HUES64 (cell line): ENCODE measurements around the gene HOXB8.

ENCODE experiments used
- H3K27ac ChIP-seq: 2 replicates; pipeline ENCODE4 v1.7.0; 2013; ENCODE audit warnings: low read depth, low read length, inconsistent platforms
- H3K27me3 ChIP-seq: 2 replicates; pipeline ENCODE4 v1.6.1; 2013; ENCODE audit warnings: mild to moderate bottlenecking, low read length; ENCODE audit not compliant: insufficient read depth
- H3K36me3 ChIP-seq: 2 replicates; pipeline ENCODE4 v1.6.1; 2013; ENCODE audit warnings: mild to moderate bottlenecking, low read length; ENCODE audit not compliant: insufficient read depth
- H3K4me1 ChIP-seq: 2 replicates; pipeline ENCODE4 v1.6.1; 2013; ENCODE audit warnings: mild to moderate bottlenecking, low read length, moderate library complexity; ENCODE audit not compliant: insufficient read depth
- H3K4me3 ChIP-seq: 2 replicates; pipeline ENCODE4 v1.5.1; 2013; ENCODE audit warnings: mild to moderate bottlenecking, low read length, moderate library complexity
- H3K9ac ChIP-seq: 2 replicates; pipeline ENCODE4 v1.6.1; 2013; ENCODE audit warnings: mild to moderate bottlenecking, low read depth, low read length
- H3K9me3 ChIP-seq: 2 replicates; pipeline ENCODE4 v1.6.1; 2013; ENCODE audit warnings: low read depth, low read length; ENCODE audit not compliant: insufficient read depth
- WGBS: fragments of 150-250, 120-280 bp; methylation state at CpG from one replicate; pipeline ENCODE4 v1.1.7; 2013; ENCODE audit warnings: missing lambda C conversion rate; 5-methylcytosine and 5-hydroxymethylcytosine counted together

The HOXB8 gene

DNA sequence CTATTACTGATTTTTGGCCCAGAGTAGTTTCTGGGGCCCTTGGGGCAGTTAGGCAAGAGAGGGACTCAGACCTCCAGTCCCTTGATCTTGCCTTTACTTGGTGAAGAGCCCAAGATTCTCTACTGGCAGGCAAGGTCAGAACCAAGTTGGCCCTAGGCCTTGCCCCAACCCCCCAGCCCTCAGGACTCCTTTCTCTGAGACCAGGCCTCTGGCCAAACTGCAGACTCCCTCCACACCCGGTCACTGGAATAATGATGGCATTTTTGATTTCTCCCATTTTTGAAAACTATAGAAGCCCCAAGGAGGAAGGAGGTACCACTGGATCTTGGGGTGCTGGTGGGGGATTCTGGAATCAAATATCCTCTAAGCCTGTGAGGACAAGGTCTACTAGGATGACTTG, 29.1 kb upstream of the HOXB8 start:
- Histone ChIP-seq H3K36me3 (no peaks in the 10 kb centered on the region), H3K27ac (no peak overlapping the region), H3K9ac (no peak overlapping the region), H3K4me3 (no peak overlapping the region), H3K9me3 (no peaks in the 10 kb centered on the region), H3K4me1 (peaks cover 5% of the 10 kb centered on the region; the same call in 1 of the 2 replicates), H3K27me3 (peaks cover 100% of the 10 kb centered on the region)
- 60% methylated on average over 1 of the region's 1 CpG for WGBS

DNA sequence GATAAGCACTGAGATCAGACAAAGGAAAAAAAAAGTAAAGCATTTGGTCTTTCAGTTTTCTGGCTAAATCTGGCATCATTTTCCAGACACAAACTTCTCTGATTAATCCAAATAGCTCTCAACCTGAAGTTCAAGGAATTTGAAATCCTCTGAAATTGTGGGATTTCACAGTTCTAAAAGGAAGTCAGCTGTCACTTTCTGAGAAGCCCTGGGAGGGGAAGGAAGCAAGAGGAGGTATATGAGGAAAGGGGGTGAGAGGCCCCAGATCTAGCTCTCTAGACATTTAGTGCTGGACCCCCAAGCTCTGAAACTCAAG, 28.6 kb upstream of the HOXB8 start:
- Histone ChIP-seq H3K4me1 (peaks cover 5% of the 10 kb centered on the region; the same call in 1 of the 2 replicates), H3K27me3 (peaks cover 100% of the 10 kb centered on the region), H3K9ac (no peak overlapping the region), H3K4me3 (no peak overlapping the region), H3K36me3 (no peaks in the 10 kb centered on the region), H3K9me3 (no peaks in the 10 kb centered on the region), H3K27ac (no peak overlapping the region)

DNA sequence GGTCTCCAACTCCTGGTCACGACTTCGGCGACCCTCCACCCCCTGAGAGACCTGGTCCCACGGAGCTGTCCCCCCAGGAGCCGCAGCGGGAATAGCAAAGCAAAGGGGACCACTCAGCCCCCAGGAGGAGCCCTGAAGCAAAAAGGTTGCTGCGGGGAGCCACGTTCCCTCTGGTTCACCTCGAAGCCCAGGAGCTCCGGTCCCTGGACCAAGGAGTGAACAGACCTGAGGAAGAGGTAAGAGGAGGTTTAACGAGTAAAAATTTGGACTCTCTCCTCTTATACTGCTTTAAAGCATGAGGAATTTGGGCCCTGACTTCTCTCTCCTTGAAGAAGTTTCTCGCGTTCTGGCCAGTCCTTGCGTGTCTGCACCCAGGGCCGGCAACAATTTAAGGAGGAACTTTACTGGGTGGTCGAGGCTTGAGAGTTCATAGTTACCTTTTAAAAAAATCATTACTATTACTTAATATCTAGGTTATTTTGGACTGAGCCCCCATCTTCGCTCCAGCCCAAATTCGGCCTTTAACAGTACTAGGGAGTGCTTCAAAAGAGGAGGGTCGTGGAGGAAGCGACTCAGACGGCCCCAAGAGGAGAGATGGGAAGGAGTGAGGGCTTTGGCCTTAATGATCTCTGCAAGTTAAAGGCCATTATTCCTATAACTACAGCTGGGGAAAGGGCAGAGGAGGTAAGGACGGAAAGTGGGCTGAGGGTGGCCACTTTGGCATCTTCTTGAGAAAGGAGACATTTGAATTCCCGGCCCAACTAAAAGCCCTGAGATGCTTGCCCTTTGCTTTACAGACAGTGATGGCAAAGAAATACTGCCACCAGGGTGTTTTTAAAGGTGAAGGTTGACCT, 28.0 kb upstream of the HOXB8 start:
- peaks cover 5% of the 10 kb centered on the region; the same call in 1 of the 2 replicates for H3K4me1 ChIP-seq
- no peaks in the 10 kb centered on the region for H3K9me3 ChIP-seq
- WGBS, result 18% methylated on average over 21 of the region's 23 CpGs
- H3K36me3 ChIP-seq, result no peaks in the 10 kb centered on the region
- H3K27ac ChIP-seq, result no peak overlapping the region
- no peak overlapping the region for H3K9ac ChIP-seq
- no peak overlapping the region for H3K4me3 ChIP-seq
- H3K27me3 ChIP-seq, result peaks cover 100% of the 10 kb centered on the region

DNA sequence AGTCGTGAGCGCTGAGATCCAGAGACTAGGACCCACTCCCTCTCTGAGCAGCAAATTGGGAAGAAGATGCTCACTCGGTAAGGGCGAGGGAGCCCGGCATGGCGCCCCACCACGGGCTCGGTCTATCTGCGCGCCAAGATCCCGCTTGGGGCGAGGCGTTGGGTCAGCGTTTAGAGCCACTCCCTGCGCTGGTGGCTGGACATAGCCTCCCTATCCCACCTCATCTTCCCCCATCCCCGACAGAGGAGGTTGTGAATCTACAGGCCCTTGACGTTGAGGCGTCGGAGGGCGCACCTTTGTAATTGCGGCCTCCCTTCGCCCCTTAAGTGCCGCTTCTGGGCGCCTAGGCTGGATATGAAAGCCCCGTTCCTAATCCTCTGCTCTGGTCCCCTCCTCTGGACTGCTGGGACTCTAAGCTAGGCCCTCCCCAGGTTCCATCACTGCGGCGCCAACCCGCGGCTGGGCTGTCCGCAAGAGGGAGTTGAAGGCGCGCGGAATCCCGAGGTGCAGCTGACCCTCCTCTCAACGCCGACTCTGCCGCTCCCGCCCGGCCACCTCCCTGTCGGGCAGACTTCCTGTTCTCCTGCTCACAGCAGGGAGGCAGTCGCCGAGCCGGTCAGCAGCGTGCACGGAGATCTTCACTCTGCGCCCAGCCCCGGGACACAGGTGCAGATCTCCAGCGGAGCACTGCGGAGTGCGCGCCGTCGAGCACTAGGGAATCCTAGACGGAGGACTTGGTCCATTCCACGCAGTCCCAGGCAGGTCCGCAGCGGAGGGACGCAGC, 27.2 kb upstream of the HOXB8 start:
- 2% methylated on average over 58 of the region's 58 CpGs for WGBS
- Histone ChIP-seq H3K4me1 (peaks cover 5% of the 10 kb centered on the region; the same call in 1 of the 2 replicates), H3K27ac (no peak overlapping the region), H3K27me3 (peaks cover 100% of the 10 kb centered on the region), H3K36me3 (no peaks in the 10 kb centered on the region), H3K9me3 (no peaks in the 10 kb centered on the region), H3K9ac (no peak overlapping the region), H3K4me3 (no peak overlapping the region)

DNA sequence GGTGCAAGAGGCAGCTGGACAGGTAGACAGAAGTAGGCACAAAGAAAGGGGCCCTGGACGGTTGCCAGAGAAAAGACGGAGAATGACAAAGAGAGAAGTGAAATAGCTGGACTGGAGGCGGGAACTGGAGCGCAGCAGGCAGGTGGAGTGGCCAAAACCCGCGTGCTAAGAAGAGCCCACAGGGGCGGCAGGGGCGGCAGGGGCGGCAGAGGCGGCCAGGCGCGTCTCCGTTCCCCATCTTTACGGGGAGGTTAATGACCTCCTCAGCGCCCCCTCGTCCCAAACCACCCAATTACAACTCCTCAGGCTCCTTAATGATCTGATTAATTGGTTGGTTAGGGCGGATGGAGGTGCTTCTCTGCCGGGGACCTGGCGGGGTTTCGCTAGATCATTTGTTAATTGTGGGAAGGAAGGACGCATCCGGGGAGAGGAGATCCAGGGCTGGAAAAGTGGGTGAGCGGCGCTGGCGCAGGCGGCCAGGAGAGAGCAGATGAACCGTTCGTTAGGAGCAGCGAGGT, 26.5 kb upstream of the HOXB8 start:
- Histone ChIP-seq H3K4me3 (no peak overlapping the region), H3K27me3 (peaks cover 100% of the 10 kb centered on the region), H3K36me3 (no peaks in the 10 kb centered on the region), H3K27ac (no peak overlapping the region), H3K9me3 (no peaks in the 10 kb centered on the region), H3K4me1 (peaks cover 5% of the 10 kb centered on the region; the same call in 1 of the 2 replicates), H3K9ac (no peak overlapping the region)
- WGBS, result 5% methylated on average over 27 of the region's 29 CpGs

DNA sequence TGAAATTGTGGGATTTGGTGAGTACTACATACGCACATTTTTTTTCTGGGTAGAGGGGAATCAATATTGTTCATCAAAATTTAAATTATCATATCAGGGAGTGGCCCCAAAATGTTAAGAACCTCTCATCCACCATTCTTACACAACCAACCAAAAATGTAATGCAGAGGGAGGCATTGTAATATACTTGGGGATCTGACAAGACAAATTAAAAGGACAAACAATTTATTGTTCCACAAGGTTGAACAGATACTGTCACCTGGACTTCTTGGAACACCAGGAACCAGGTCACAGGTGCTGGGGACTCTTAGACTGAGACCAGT, 25.7 kb upstream of the HOXB8 start:
- no peak overlapping the region for H3K9ac ChIP-seq
- H3K27me3 ChIP-seq, result peaks cover 100% of the 10 kb centered on the region
- no peaks in the 10 kb centered on the region for H3K36me3 ChIP-seq
- WGBS, result no CpG with 5 or more reads among the region's 1 CpG
- no peak overlapping the region for H3K27ac ChIP-seq
- no peaks in the 10 kb centered on the region for H3K9me3 ChIP-seq
- H3K4me1 ChIP-seq, result no peaks in the 10 kb centered on the region; the same call in 1 of the 2 replicates
- H3K4me3 ChIP-seq, result no peak overlapping the region

DNA sequence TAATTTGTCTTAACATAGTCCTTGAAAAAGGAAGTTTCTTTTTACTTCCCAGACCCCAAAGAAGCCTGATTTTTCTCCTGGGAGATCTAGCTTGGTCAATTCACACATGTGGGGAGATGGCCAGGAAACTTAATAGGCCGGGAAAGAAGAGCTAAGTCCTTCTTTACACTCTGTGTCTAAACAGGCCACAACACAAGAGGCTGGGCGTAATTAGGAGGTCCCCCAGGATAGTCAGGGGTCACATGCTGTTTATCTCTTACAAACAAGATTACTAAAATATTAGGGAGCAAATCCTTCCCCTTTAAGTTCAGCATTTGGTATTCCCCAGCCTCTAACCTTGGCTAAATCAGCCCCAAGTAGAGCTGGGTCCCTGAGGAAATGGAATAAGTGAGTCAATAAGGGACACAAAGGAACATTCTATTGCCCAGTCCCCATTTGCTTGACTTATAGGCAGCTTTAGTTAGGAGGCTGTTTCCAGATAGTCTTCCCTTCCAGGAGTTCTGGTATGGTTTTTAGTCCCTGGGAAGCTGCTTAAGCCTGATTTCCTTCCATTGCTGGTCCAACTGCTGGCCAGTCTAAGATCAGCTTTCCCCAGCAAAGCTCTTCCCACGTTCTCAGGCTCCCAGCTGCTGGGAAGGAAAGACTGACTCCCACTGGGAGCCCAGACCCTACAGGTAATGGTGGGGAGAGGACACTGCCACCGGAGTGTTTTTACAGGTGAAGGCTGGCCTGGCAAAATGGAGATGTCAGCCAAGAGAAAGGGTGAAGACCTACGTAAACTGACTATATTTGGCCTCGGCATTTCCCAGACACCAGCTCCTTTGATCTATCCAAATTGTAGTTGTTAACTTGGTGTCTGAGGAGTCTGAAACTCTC, 25.1 kb upstream of the HOXB8 start:
- Histone ChIP-seq H3K4me3 (no peak overlapping the region), H3K27me3 (peaks cover 100% of the 10 kb centered on the region), H3K9ac (no peak overlapping the region), H3K9me3 (no peaks in the 10 kb centered on the region), H3K36me3 (no peaks in the 10 kb centered on the region), H3K27ac (no peak overlapping the region), H3K4me1 (no peaks in the 10 kb centered on the region; the same call in 1 of the 2 replicates)
- 68% methylated on average over 6 of the region's 6 CpGs for WGBS

DNA sequence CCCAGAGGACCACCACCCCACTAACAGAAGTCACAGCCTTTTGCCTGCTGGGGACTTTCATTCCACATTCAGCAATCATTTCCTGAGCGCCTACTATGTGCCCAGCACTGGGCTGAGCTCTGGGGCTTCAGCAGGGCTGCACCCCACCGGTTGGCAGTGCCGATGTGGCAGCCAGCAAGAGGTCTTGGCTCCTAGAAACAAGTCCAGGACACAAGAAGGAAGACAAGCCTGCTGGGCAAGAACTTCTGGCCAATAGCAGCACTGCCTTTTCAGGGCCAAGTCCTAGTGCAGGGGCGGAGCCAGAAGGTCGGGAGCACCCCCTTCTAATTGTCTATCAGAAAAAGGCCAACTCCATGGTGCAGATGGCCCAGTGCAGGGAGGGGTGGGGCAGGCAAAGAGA, 24.0 kb upstream of the HOXB8 start:
- no peaks in the 10 kb centered on the region for H3K36me3 ChIP-seq
- no peaks in the 10 kb centered on the region; the same call in 1 of the 2 replicates for H3K4me1 ChIP-seq
- no peak overlapping the region for H3K4me3 ChIP-seq
- WGBS, result 55% methylated on average over 5 of the region's 5 CpGs
- H3K27me3 ChIP-seq, result peaks cover 100% of the 10 kb centered on the region
- H3K27ac ChIP-seq, result no peak overlapping the region
- H3K9me3 ChIP-seq, result no peaks in the 10 kb centered on the region
- no peak overlapping the region for H3K9ac ChIP-seq

DNA sequence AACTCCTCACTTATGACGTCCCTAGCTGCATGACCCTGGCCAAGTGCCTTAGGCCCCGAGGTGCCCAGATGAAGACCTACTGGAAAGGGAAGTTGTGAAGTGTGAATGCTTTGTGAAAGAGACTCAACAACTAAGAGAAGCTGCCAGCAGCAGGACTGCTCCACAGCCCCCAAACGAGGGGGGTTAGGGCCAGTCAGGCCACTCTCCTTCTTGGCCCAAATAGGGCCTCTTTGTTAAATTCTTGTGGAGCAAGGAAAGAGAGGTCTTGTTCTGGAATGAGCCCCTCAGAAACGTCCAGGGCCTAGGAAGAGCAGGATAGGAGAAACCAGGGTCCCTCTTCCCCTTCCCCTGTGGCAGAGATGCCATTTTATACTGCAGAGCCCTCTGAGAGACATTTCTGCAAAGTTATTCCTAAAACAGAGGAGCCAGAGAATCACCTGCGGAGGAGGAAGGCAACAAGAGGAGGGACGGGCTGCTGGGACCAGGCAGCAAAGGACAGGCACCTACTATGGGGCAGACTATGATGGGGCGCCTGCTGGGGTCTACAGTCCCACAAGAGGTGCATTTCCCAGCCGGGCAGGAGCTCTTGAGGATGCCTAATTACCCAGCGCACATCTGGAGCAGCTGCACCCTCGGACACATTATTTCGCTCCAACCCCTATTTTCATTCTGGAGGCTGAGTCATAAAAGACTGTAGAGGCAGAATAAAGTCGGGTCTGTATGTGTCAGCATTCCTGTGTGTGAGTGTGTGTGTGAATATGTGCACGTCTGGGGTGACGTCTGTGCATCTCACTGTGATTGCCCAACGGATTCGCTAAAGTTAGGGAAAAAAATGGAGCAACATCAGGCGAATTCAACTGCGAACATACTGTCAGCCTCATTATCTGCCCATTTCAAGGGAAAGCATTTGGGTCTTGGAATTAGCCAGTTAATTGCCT, 22.5 kb upstream of the HOXB8 start:
- no peak overlapping the region for H3K27ac ChIP-seq
- 43% methylated on average over 18 of the region's 18 CpGs for WGBS
- H3K36me3 ChIP-seq, result no peaks in the 10 kb centered on the region
- no peak overlapping the region for H3K4me3 ChIP-seq
- H3K9ac ChIP-seq, result no peak overlapping the region
- H3K9me3 ChIP-seq, result no peaks in the 10 kb centered on the region
- H3K27me3 ChIP-seq, result peaks cover 100% of the 10 kb centered on the region
- 0 out of 2 replicates have a peak, but pooled peaks cover 1% of the 10 kb centered on the region for H3K4me1 ChIP-seq
